HepG2 (cell line): ENCODE data around the gene SEMA3F. TPM values are rescaled to one million over a fixed set of nuclear protein-coding genes. Genes with fewer than 3 reads are reported as not detected.

Source experiments
- DNMT1 ChIP-seq: sonication (generic); formaldehyde crosslinking; IDR thresholded peaks from 2 replicates; pipeline ENCODE4 v1.5.1; 2020; ENCODE audit warnings: mild to moderate bottlenecking, missing genetic modification reagents
- EEA1 ChIP-seq: sonication (generic); formaldehyde crosslinking; IDR thresholded peaks from 2 replicates; pipeline ENCODE4 v1.5.1; 2020; ENCODE audit warnings: mild to moderate bottlenecking, missing genetic modification reagents, borderline replicate concordance
- HDAC1 ChIP-seq: sonication (generic); formaldehyde crosslinking; IDR thresholded peaks from 2 replicates; pipeline ENCODE4 v1.5.1; 2020; ENCODE audit warnings: mild to moderate bottlenecking, missing genetic modification reagents
- KLF9 ChIP-seq: IDR thresholded peaks from 2 replicates; pipeline ENCODE4 v1.6.1; 2016; ENCODE audit warnings: low read depth
- MYNN ChIP-seq: sonication (generic); formaldehyde crosslinking; IDR thresholded peaks from 2 replicates; pipeline ENCODE4 v1.4.0; 2020; ENCODE audit warnings: mild to moderate bottlenecking, low read depth, missing genetic modification reagents
- POLR2AphosphoS2 ChIP-seq: IDR thresholded peaks from 2 replicates; pipeline ENCODE4 v1.6.1; 2011; ENCODE audit warnings: low read depth, low read length, improper control_type of control experiment
- RELA ChIP-seq: sonication (generic); formaldehyde crosslinking; IDR thresholded peaks from 2 replicates; pipeline ENCODE4 v1.4.0; 2020; ENCODE audit warnings: missing genetic modification reagents
- REST ChIP-seq, 2 experiments: IDR thresholded peaks; 2 replicates each; pipeline ENCODE4 v1.6.1; 2011 to 2012; ENCODE audit warnings: low read length in 2 of 2, borderline replicate concordance in 1 of 2, low read depth in 1 of 2, mild to moderate bottlenecking in 1 of 2, moderate library complexity in 1 of 2
- SIX1 ChIP-seq: sonication (generic); formaldehyde crosslinking; IDR thresholded peaks from 2 replicates; pipeline ENCODE4 v1.4.0; 2020; ENCODE audit warnings: missing genetic modification reagents, borderline replicate concordance
- ZBTB42 ChIP-seq: sonication (generic); formaldehyde crosslinking; IDR thresholded peaks from 2 replicates; pipeline ENCODE4 v1.5.0; 2020; ENCODE audit warnings: mild to moderate bottlenecking, missing genetic modification reagents
- ZNF235 ChIP-seq: sonication (generic); formaldehyde crosslinking; IDR thresholded peaks from 2 replicates; pipeline ENCODE4 v1.8.1; 2023; ENCODE audit warnings: mild to moderate bottlenecking, missing genetic modification reagents, borderline replicate concordance
- ZNF484 ChIP-seq: sonication (generic); formaldehyde crosslinking; IDR thresholded peaks from 2 replicates; pipeline ENCODE4 v1.5.1; 2020; ENCODE audit warnings: mild to moderate bottlenecking, low read depth, missing genetic modification reagents, borderline replicate concordance
- ZNF770 ChIP-seq: sonication (generic); formaldehyde crosslinking; IDR thresholded peaks from 2 replicates; pipeline ENCODE4 v1.5.0; 2020; ENCODE audit warnings: mild to moderate bottlenecking, missing genetic modification reagents
- ZNF841 ChIP-seq: sonication (generic); formaldehyde crosslinking; IDR thresholded peaks from 2 replicates; pipeline ENCODE4 v1.8.1; 2023; ENCODE audit warnings: missing genetic modification reagents, borderline replicate concordance
- polyA plus RNA-seq, 8 experiments: library from polyadenylated mRNA; depleted of rRNA in 3 of 8; stranded (reverse) in 7 of 8; unstranded in 1 of 8; fragments of >200 nt; fragmentation: Illumina TruSeq in 4 of 8; extraction: Trizol in 4 of 8; gene quantifications; 2 replicates each; pipeline versions ENCODE4 v1.2.1 to v1.2.3, GENCODE V29; 2011 to 2016; ENCODE audit warnings: low read depth in 4 of 8, missing spikeins in 1 of 8, mixed read lengths in 1 of 8; ENCODE audit not compliant: insufficient read depth in 1 of 8
- total RNA-seq, 5 experiments: library from RNA; depleted of rRNA; stranded (reverse); fragments of >200 nt; fragmentation: Illumina TruSeq; extraction: Trizol; gene quantifications; 2 replicates each; pipeline ENCODE4 v1.2.3, GENCODE V29; 2016; ENCODE audit warnings: low read depth in 1 of 5

Gene SEMA3F
- total and polyA plus RNA-seq, 2 of the 13 experiments (the other 11 are each of a cell fraction or from before 2014, with no cell fraction given) = 7.6 to 17.2 TPM

GRCh38 chr3:50150863-50151686, 4.0 kb upstream of the SEMA3F start (continued):
- TF ChIP-seq REST (IDR thresholded peaks at IDR 0.05; ENCODE audit: borderline replicate concordance in 1 of 2, low read depth in 1 of 2, low read length in 2 of 2) = no peak
- TF ChIP-seq HDAC1 = peak; percentile 51; the same call in 1 of the 2 replicates
- TF ChIP-seq POLR2AphosphoS2 = no peak
- no peak for TF ChIP-seq KLF9 (CRISPR knock-in tag)
- TF ChIP-seq ZNF235 (CRISPR knock-in tag) = no peak
- no peak for TF ChIP-seq ZNF841 (CRISPR knock-in tag)
- TF ChIP-seq DNMT1 = no peak
- no peak for TF ChIP-seq MYNN (CRISPR knock-in tag)
- no peak for TF ChIP-seq ZBTB42
- TF ChIP-seq EEA1 (CRISPR knock-in tag) = 0 out of 2 replicates have a peak, but pooled peaks have one; percentile 45
- TF ChIP-seq SIX1 (CRISPR knock-in tag) = no peak
- peak; percentile 97 for TF ChIP-seq ZNF770 (CRISPR knock-in tag)
- no peak for TF ChIP-seq ZNF484 (CRISPR knock-in tag)
- no peak for TF ChIP-seq RELA
